GM21515 (cell line): ENCODE data around the gene TF.
"Not testable (repeated sequence)": the region's sequence is repeated elsewhere in the genome, so short reads cannot be mapped to it uniquely, and the experiment has no call there.

Source experiments
- ATAC-seq: cut with Tn5 transposase; IDR thresholded peaks from one replicate; pipeline ENCODE4 v1.9.1; 2021; ENCODE audit not compliant: unreplicated experiment

Gene TF

DNA sequence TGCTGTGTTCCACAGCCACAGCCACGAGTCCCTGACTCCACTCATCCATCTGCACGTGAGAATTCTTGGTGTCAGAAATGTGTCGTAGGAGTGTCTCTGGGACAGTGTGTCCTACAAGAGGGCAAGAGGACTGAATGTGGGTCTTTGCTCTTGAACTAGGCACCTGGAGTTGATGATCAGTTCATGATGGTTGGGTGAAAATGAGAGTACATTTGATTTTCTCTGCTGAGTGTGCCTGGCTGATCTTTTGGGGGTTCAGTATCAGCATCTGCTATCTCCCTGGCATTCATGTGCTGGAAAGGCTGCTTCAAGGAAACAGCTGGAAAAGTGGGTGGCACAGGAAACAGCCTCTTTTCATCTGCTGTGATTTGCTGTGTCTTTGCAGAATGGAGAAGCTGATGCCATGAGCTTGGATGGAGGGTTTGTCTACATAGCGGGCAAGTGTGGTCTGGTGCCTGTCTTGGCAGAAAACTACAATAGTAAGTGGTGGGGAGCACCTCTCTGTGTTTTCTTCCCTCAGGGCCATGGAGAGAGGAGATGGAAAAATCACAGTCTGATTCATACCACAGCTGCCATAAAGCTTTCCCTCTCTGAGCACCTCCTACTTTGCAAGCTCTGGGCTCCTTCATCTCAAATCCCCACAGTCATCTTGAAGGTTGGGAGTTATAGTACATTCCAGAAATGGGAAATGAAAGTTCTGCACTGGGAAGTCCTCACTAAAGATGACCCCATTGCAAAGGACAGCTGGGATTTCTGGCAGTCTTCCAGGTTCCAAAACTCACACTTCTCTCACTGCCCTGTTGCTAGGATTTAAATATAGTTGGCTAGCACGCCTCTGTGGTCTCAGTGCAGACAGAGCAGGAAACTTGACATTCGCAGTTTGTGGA, 17.8 kb downstream of the TF start:
- ATAC-seq = no peak

- ATAC-seq = no peak
These were observed 19.1 kb downstream of the TF start for GRCh38 chr3:133765256-133765655.

DNA sequence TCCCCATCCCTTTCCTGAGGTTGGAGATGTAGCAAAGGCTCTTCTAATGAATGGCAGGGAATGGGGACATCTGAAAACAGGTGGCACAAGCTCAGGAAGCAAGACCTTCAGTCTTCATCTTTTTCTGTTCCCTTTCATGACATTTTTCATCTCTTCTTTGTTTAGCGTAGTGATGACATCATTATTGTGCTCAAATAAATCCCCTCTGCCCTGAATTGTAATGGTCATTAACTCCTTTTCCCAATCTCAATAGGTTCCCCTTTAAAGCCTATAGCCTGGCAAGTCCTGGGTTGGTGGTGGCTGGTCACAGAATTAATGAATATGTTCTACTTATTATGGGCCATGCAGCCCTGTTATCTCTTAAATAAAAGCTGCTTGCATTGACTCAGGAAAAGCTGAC, 21.4 kb downstream of the TF start:
- no peak for ATAC-seq

- ATAC-seq = no peak
These were observed 23.3 kb downstream of the TF start for GRCh38 chr3:133769536-133769935.

DNA sequence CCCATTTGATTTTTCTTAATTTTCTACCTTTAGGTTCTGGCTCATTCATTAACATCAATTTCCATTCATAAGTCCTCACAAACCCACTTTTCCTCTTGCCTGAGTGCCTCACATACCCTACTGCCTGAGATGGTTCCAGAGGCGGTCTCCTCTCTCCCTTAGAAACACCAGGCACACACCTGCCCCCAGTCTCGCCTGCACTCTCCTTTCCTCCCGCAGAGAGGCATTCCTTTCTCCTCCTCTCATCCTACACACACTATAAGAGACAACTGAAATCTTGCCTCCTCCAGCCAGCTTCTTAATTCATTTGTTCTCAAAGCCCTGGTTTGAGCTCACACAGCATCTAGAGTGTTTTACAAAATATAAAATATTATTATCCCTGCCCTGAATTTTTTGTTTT, 27.5 kb downstream of the TF start:
- no peak for ATAC-seq

GRCh38 chr3:133775309-133775708, 29.1 kb downstream of the TF start:
- no peak for ATAC-seq

DNA sequence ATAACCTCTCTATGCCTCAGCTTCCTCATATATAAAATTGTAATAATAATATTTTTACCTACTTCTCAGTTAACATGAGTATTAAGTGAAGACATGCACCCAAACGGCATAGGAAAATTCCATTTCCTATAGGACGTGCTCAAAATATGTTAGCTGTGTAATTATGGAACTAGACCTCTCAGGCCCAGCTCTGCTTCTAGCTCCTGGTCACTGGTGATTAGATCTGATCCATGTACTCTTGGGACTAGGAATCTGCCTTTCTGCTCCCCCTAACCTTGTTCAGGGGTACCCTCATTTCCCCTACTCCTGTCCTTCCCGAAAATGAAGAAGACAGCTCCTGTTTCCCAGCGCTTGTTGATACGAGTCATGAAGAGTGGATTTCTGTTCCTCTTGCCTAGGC, 29.6 kb downstream of the TF start:
- ATAC-seq = no peak

DNA sequence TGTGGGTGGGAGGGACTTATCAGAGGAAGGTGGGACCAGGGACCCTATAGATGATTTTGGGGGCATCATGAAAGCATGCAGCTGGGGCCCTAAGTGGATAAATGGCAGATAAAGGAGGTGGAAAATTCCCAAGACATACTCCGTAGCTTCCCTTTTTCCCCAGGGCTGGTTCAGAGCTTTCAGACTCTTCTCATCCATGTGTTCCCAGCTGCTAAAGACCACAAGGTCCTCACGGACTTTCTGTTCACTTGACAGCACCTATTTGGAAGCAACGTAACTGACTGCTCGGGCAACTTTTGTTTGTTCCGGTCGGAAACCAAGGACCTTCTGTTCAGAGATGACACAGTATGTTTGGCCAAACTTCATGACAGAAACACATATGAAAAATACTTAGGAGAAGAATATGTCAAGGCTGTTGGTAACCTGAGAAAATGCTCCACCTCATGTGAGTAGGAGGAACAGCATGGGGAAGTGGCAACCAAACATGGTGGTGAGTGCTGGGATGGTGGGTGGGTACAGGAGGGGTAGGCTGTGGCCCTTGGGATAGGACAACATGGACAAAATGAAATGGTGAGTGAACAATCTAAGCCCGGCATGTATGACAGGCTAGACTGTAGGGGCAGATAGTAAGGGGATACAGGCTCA, 30.7 kb downstream of the TF start:
- ATAC-seq = no peak

DNA sequence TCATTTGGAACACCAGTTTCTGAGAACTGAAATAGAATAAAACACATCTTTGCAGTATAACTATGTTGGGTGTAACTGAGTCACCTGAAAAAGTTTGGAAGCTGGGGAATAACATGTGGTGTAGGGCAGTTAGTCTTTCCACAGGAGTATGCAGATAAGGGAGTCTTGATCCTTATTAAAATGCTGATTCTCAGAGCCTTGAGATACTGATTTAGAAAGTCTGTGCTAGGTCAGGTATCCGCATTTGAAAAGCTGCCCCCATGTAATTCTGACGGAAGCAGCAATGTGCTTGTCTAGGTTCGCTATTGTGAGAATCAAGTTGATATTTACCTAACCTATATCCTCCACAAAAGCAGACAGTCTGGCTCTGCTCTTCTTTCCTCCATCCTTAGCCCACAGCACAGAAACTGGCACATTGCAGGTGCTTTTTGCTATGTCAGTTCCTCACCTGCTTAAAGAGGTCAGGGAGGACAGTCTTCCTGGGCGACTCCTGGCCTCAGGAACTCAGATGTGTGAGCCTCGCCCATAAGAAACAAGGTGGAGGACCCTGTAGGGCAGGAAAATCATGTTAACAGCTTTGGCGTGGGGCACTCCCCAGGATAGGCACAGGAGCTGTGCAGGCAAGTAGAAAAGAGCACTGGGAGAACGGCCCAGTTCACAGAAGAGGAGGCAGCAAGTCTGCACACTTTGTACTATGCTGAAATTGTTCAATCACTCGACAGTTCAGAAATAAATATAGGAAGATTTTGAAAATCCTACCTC, 31.8 kb downstream of the TF start:
- ATAC-seq = no peak

GRCh38 chr3:133779626-133780203, 33.5 kb downstream of the TF start:
- ATAC-seq = no peak

DNA sequence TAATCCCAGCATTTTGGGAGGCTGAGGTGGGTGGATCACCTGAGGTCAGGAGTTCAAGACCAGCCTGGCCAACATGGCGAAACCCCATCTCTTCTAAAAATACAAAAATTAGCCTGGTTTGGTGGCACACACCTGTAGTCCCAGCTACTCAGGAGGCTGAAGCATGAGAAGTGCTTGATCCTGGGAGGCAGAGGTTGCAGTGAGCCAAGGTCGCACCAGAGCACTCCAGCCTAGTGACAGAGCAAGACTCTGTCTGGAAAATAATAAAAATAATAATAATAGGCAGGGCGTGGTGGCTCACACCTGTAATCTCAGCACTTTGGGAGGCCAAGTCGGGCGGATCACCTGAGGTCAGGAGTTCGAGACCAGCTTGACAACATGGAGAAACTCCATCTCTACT, 34.6 kb downstream of the TF start:
- ATAC-seq = not testable (repeated sequence)

DNA sequence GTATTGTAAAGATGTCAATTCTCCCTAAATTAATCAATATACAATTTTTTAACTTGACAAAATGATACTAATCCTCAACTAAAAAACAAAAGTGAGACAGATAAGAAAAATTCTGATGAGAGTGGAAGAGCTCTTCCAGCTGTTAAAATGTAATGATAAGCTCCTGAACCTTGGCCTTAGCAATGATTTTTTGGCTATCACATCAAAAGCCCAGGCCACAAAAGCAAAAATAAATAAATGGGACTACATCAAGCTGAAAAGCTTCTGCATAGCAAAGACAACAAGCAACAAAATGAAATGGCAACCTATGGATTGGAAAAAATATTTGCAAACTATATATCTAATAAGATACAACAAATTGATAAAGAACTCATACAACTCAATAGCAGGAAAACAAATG, 35.4 kb downstream of the TF start:
- no peak for ATAC-seq

GRCh38 chr3:133782454-133782853, 36.3 kb downstream of the TF start:
- ATAC-seq = no peak

DNA sequence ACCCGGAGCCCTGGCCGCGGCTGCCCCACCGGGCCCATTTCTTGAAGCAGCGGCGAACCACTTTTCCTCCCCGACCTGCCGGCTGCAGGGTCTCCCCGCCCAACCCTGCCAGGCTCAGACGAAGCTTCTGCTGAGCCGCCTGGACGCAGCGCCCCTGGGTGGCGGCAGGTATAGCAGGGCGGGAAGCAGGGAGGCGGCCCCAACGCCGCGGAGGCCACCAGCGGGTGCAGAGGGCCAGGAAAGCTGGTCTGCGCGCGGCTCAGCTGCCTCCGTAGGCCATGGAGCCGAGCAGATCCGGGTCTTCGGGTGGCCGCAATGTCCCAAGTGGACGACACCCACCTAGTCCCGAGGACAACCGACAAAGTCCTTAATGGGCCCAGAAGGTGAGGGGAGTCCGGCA, 37.6 kb downstream of the TF start:
- ATAC-seq = no peak

- no peak for ATAC-seq
These were observed 41.8 kb downstream of the TF start for GRCh38 chr3:133788024-133788423.

DNA sequence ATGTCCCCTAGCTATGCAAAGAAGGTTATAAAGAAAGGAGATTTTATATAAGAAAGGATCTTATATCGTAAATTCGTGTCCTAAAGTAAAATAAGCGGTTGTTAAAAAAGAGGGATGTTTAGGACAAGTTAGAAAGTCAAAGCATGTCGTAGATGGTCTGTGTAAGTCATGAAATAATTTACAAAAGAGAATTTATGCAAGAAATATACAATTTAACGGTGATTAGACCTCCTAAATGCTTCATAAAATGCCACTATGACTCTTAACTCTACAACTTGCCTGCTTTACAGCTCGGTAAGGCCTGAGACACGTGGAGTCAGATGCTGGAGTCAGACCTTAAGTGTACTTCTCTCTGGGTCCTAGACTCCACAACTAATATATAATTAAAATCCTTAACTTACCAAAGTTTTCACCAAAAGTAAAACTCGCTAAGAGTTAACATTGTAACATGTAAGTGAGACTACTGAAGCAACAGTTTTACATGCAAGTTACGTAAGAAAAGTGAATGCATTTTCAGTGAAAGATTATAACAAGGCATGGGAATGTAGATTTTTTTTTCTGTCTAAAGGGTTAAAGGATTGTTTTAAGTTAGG, 46.1 kb downstream of the TF start:
- ATAC-seq = no peak

- no peak for ATAC-seq
These were observed 51.4 kb downstream of the TF start for GRCh38 chr3:133797396-133798105.

DNA sequence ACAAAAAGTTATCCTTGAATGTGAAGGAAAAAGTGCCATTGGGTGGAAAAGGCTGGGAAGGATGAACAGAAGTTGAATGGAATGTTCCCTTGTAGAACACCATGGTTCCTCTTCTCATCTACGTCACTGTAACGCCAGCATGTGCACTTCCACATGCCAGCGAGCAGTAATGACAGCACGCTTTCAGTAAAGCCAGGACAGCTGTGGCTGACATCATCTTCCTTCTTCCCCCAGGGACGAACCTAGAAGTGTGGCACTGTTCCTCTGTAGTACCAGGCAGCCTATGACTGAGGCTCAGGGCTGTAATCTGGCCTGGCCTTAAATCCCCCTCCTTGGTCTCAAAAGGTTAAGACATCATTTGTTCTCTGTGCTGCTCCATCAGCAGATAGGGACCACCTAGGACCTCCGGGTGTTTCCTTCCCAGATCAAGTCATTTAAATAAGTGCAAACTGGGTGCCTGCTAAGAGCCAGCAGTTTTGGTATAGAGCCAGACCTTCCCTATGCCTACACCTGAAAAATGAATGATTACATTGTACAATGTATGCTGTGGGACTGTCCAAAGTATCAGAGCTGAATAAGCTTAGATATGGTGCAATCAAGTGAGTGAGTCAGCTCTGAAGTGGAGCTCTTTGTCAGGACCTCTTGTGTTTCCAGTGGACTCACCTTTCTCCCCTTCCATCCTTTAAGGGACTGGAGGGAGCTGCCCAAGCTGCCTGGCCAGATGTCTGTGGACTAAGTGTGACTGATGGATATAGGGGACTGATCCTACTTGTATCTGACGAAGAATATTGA, 53.8 kb downstream of the TF start:
- ATAC-seq = no peak

GRCh38 chr3:133803469-133803868, 57.3 kb downstream of the TF start:
- ATAC-seq = no peak

GRCh38 chr3:133804896-133805295, 58.7 kb downstream of the TF start:
- no peak for ATAC-seq
